NT2/D1 (cell line): ENCODE measurements around the gene PRKN.

Experiments used
- SUZ12 ChIP-seq: IDR thresholded peaks from 2 replicates; pipeline ENCODE4 v1.6.1; 2011; ENCODE audit not compliant: insufficient read length, insufficient read depth; ENCODE audit errors: extremely low read depth
- YY1 ChIP-seq: IDR thresholded peaks from 2 replicates; pipeline ENCODE4 v1.6.1; 2011; ENCODE audit not compliant: insufficient read length, insufficient read depth
- ZNF274 ChIP-seq: IDR thresholded peaks from 2 replicates; pipeline ENCODE4 v1.6.1; 2011; ENCODE audit warnings: mild to moderate bottlenecking, low read depth, low read length

GRCh38 chr6:162179196-162179951 is 548.2 kb downstream of the PRKN start:
- TF ChIP-seq SUZ12 (no peak), ZNF274 (no peak), YY1 (no peak)
